Measurements from ENCODE around the gene DSC1.

Gene DSC1

GRCh38 chr18:31103423-31103822, 59.2 kb downstream of the DSC1 start:
- DNase-seq (ENCODE audit: low spot score), result no peak

DNA sequence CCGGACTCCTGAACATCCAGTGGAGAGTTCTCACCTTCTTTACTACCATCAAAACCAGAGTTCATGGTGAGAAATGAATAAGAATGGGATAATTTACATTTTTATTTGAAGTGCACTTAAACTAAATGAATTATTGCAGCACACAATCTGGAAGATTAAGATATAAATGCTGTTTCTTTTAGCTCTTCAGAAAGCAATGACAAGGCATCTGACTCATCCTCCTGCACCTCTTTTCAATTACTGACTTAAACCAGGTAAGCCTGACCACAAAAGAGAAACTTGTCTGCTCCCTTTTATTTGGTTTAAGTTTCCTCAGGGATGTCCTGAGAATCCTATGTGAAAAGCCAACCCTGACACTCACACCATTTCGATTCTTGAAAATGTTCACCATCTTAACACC, 59.7 kb downstream of the DSC1 start:
- no peak for DNase-seq (ENCODE audit: low spot score)

- no peak for DNase-seq (ENCODE audit: low spot score)
Observed at GRCh38 chr18:31102025-31102684, 60.5 kb downstream of the DSC1 start, which contains the start of gene DSC2. TSS of gene DSC2 (minus strand) at chr18:31102421. CDS start at chr18:31101971, 450 bp downstream.

DNA sequence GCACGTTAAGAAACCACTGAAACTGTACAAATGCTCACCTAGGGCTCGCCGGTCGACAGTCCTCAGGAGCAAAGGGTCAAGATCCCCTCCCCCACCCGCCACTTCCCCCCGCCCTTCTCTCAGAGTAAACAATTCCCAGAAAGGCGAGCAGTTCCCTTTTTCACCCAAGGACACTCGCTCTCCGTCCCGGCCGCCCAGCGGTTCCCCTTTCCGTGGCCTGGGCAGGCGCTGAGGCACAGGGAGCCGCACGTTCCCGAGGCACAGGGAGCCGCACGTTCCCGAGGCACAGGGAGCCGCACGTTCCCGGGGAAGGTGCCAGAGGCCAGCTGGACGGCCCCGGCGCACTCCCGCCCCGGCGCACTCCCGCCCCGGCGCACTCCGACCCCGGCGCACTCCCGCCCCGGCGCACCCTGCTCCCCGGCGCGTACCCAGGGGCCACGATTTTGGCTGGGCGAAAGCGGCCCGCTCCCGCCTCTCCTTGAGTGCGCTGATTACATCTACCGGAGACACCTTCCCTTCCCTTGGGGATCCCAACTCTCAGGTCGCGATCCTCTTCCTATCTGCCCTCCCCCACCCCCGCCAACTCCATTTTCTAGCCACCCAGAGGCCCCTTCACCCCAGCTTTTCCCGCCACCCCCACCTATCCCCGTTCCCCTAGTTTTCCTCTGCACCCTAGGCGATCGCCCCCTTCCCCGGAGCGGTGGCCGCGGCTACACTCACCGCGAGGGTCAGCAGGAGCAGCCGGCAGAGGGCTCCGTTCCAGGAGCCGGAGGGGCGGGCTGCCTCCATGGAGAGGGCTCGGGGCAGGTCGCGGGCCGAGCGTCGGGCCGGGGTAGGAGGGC, 61.3 kb downstream of the DSC1 start:
- no peak for DNase-seq (ENCODE audit: low spot score)

DNA sequence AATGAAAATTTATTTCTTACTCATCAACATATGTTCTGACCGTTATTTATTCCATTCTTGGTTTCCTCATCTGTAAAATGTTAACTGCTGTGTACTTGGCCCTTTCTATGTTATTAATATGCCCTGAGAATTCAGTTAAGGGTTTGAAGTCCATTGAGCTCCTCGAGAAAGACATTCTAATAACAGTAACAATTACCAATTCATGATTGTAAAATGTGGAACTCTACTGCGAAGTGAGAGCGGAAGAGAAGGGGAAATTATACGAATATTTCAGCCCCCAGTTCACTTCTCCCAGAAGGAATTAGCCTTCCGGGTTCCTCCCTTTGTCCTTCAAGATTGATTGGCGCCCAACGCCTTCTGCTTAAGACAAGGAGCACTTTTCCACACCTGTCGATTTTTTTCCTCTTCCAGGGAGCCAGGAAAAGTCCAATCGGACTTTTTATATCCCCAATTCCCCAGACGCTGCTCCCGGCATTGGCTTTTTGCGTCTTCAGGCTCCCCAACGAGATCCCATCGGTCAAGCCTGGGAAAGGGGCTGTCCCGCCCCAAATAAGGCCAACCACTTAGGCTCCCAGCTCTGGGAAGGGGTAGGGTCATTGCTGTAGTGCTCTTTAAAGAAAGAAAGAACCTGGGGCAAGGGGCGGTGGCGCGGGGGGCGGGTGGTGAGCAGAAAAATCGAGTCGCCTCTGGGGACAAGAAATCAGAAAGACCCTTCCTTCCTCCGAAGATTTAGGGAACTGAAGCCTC, 62.0 kb downstream of the DSC1 start:
- no peak for DNase-seq (ENCODE audit: low spot score)

GRCh38 chr18:31099450-31100230, 63.0 kb downstream of the DSC1 start:
- no peak for DNase-seq (ENCODE audit: low spot score)

- DNase-seq (ENCODE audit: low spot score), result no peak
Observed at GRCh38 chr18:31098878-31099277, 63.8 kb downstream of the DSC1 start.

- DNase-seq (ENCODE audit: low spot score), result no peak
Observed at GRCh38 chr18:31097666-31098065, 65.0 kb downstream of the DSC1 start.

GRCh38 chr18:31093880-31094279, 68.8 kb downstream of the DSC1 start:
- DNase-seq (ENCODE audit: low spot score), result no peak

- DNase-seq (ENCODE audit: low spot score), result no peak
Observed at GRCh38 chr18:31093294-31093693, 69.4 kb downstream of the DSC1 start.

DNA sequence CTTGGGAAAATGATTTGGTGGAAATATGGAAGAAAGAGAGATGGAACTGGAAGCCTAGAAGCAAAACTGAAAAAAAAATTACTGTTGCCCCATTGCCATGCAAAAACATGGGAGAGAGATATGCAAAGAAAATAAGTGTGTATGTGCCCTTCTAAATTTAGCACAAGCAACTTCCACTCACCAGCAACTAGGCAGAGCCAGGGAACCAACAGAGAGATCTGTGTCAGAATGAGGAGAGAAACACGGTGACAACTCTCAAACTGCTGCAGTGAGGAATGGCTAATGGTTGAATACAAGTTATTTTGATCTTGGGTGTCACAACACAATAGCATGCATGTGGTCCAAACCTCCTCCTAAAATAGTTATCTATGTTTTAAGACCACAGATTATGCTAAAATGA, 71.3 kb downstream of the DSC1 start:
- DNase-seq (ENCODE audit: low spot score), result no peak

DNA sequence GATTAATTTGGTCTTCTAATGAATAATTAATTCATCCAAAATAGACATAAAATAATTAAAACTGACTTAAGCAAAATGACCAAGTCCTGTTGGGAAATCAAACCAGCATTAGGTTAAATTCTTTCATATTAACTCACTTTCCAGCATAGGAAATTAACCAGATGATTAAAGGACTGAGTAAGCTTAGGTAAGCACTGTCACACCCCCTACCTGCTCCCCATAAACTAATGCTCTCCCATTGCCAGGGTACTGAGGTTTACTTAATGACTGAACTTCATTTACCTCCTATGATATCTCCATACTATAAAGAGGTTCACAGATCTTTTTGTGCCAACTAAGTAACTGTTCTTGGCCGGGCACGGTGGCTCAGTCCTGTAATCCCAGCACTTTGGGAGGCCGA, 74.1 kb downstream of the DSC1 start:
- DNase-seq (ENCODE audit: low spot score), result no peak

- DNase-seq (ENCODE audit: low spot score), result no peak
Observed at GRCh38 chr18:31079973-31080372, 82.7 kb downstream of the DSC1 start.
